Activated CD4-positive, CD25-positive, alpha-beta regulatory T cell (primary cell): ENCODE results near the gene CCDC33.

Source experiments
- DNase-seq, 4 experiments: peaks; one replicate each; lab custom pipeline; 2025; lab: John Stamatoyannopoulos, UW

Gene CCDC33

GRCh38 chr15:74365598-74366445 lies 129.7 kb downstream of the CCDC33 start:
- no peak for DNase-seq

GRCh38 chr15:74367296-74367854 lies 131.2 kb downstream of the CCDC33 start, which contains the start of gene CYP11A1:
Gene CYP11A1 (minus strand): TSS chr15:74367646. CDS start chr15:74367585, 61 bp downstream.
- DNase-seq, result no peak

GRCh38 chr15:74368121-74368520 lies 132.0 kb downstream of the CCDC33 start:
- DNase-seq, result no peak

GRCh38 chr15:74369084-74369745 lies 133.1 kb downstream of the CCDC33 start:
- no peak for DNase-seq

GRCh38 chr15:74369756-74370155 lies 133.6 kb downstream of the CCDC33 start:
- DNase-seq, result no peak

- no peak for DNase-seq
Observed at GRCh38 chr15:74370471-74370870, 134.3 kb downstream of the CCDC33 start.

GRCh38 chr15:74373056-74373650 lies 137.0 kb downstream of the CCDC33 start:
- DNase-seq, result no peak

GRCh38 chr15:74373731-74374647 lies 137.9 kb downstream of the CCDC33 start:
- DNase-seq, result peak; percentile 86 to 93 (median 92)

- no peak for DNase-seq
Observed at GRCh38 chr15:74374648-74375302, 138.6 kb downstream of the CCDC33 start.

GRCh38 chr15:74375303-74375693 lies 139.2 kb downstream of the CCDC33 start:
- DNase-seq, result peak; percentile 65 to 76 (median 70)

- DNase-seq, result no peak
Observed at GRCh38 chr15:74376226-74376625, 140.1 kb downstream of the CCDC33 start.

GRCh38 chr15:74376825-74377581 lies 140.9 kb downstream of the CCDC33 start:
- DNase-seq, result no peak

GRCh38 chr15:74377831-74378766 lies 142.0 kb downstream of the CCDC33 start:
- DNase-seq, result no peak

GRCh38 chr15:74378848-74379247 lies 142.7 kb downstream of the CCDC33 start:
- peak in 2 of 4 experiments; percentile 29 to 48 for DNase-seq

- DNase-seq, result no peak
Observed at GRCh38 chr15:74380361-74381189, 144.4 kb downstream of the CCDC33 start.

GRCh38 chr15:74381190-74381453 lies 145.0 kb downstream of the CCDC33 start:
- no peak for DNase-seq

- DNase-seq, result no peak
Observed at GRCh38 chr15:74381481-74381880, 145.4 kb downstream of the CCDC33 start.
